ENCODE data around the gene XXYLT1. TPM values are rescaled to one million over a fixed set of nuclear protein-coding genes. Genes with fewer than 3 reads are reported as not detected.
"Not testable (repeated sequence)": the region's sequence is repeated elsewhere in the genome, so short reads cannot be mapped to it uniquely, and the experiment has no call there.

The XXYLT1 gene
- total RNA-seq, 1 donor from 2014 or later = 14.5 TPM

GRCh38 chr3:195194559-195195206 is 76.3 kb downstream of the XXYLT1 start:
- peaks cover 3% of the 10 kb centered on the region for H3K9me3 ChIP-seq
- H3K36me3 ChIP-seq = no peaks in the 10 kb centered on the region
- intact Hi-C loops (cut with DNase I) = no loop called here
- no peak overlapping the region for H3K27ac ChIP-seq
- H3K4me1 ChIP-seq = peaks cover 5% of the 10 kb centered on the region
- TF ChIP-seq POLR2AphosphoS5 (IDR thresholded peaks at IDR 0.05; ENCODE audit: insufficient read depth in 1 of 2, low read depth in 1 of 2) (no peak), CTCF (IDR thresholded peaks at IDR 0.05) (no peak), POLR2A (IDR thresholded peaks at IDR 0.05) (no peak)
- H3K27me3 ChIP-seq = no peaks in the 10 kb centered on the region
- H3K4me3 ChIP-seq = no peak overlapping the region
- no peak for DNase-seq (ENCODE audit: extremely low spot score in 2 of 2)

- H3K27me3 ChIP-seq = no peaks in the 10 kb centered on the region
- H3K36me3 ChIP-seq = no peaks in the 10 kb centered on the region
- intact Hi-C loops (cut with DNase I) = no loop called here
- peaks cover 22% of the 10 kb centered on the region for H3K4me1 ChIP-seq
- peaks cover 3% of the 10 kb centered on the region for H3K9me3 ChIP-seq
- no peak overlapping the region for H3K4me3 ChIP-seq
- H3K27ac ChIP-seq = no peak overlapping the region
- TF ChIP-seq POLR2A (IDR thresholded peaks at IDR 0.05) = no peak
- TF ChIP-seq POLR2AphosphoS5 (IDR thresholded peaks at IDR 0.05; ENCODE audit: insufficient read depth in 1 of 2, low read depth in 1 of 2) = no peak
- no peak for TF ChIP-seq CTCF (IDR thresholded peaks at IDR 0.05)
- no peak for DNase-seq (ENCODE audit: extremely low spot score in 2 of 2)
Measured at GRCh38 chr3:195191580-195191979, 79.4 kb downstream of the XXYLT1 start.

- intact Hi-C loops (cut with DNase I) = no loop called here
- Histone ChIP-seq H3K27me3 (no peaks in the 10 kb centered on the region), H3K27ac (no peak overlapping the region), H3K36me3 (no peaks in the 10 kb centered on the region), H3K4me1 (peaks cover 33% of the 10 kb centered on the region), H3K4me3 (no peak overlapping the region), H3K9me3 (peaks cover 3% of the 10 kb centered on the region)
- TF ChIP-seq CTCF (IDR thresholded peaks at IDR 0.05) (no peak), POLR2A (IDR thresholded peaks at IDR 0.05) (no peak), POLR2AphosphoS5 (IDR thresholded peaks at IDR 0.05; ENCODE audit: insufficient read depth in 1 of 2, low read depth in 1 of 2) (no peak)
- DNase-seq (ENCODE audit: extremely low spot score in 2 of 2) = no peak
Measured at GRCh38 chr3:195189821-195190220, 81.1 kb downstream of the XXYLT1 start.

GRCh38 chr3:195188426-195188927 is 82.5 kb downstream of the XXYLT1 start:
- H3K27ac ChIP-seq = peak overlapping the region; percentile 50

GRCh38 chr3:195187609-195188425 is 83.1 kb downstream of the XXYLT1 start:
- Histone ChIP-seq H3K9me3 (peaks cover 3% of the 10 kb centered on the region), H3K27ac (peak overlapping the region; percentile 50), H3K36me3 (no peaks in the 10 kb centered on the region), H3K4me1 (peaks cover 52% of the 10 kb centered on the region), H3K4me3 (no peak overlapping the region), H3K27me3 (no peaks in the 10 kb centered on the region)
- TF ChIP-seq CTCF (IDR thresholded peaks at IDR 0.05) (no peak), POLR2AphosphoS5 (IDR thresholded peaks at IDR 0.05; ENCODE audit: insufficient read depth in 1 of 2, low read depth in 1 of 2) (no peak), POLR2A (IDR thresholded peaks at IDR 0.05) (no peak)
- intact Hi-C loops (cut with DNase I) = no loop called here
- DNase-seq (ENCODE audit: extremely low spot score in 2 of 2) = no peak

More at GRCh38 chr3:195188426-195188927, 82.5 kb downstream of the XXYLT1 start:
- no peak for DNase-seq (ENCODE audit: extremely low spot score in 2 of 2)
- Histone ChIP-seq H3K4me3 (no peak overlapping the region), H3K4me1 (peaks cover 45% of the 10 kb centered on the region), H3K36me3 (no peaks in the 10 kb centered on the region), H3K9me3 (peaks cover 3% of the 10 kb centered on the region), H3K27me3 (no peaks in the 10 kb centered on the region)
- intact Hi-C loops (cut with DNase I) = no loop called here
- no peak for TF ChIP-seq POLR2A (IDR thresholded peaks at IDR 0.05)

- H3K27ac ChIP-seq; intact Hi-C loops (cut with DNase I); H3K4me3 ChIP-seq; H3K27me3 ChIP-seq; DNase-seq (ENCODE audit: extremely low spot score in 2 of 2); H3K36me3 ChIP-seq; H3K9me3 ChIP-seq: not testable (repeated sequence)
- H3K4me1 ChIP-seq = peaks cover 63% of the 10 kb centered on the region
Measured at GRCh38 chr3:195186710-195187047, 84.3 kb downstream of the XXYLT1 start.

All from vagina (tissue), 2 donors.